Tibial artery (tissue), 4 donors: ENCODE results near the gene L2HGDH.

ENCODE experiments used
- DNase-seq, 2 donors: peaks; one replicate each; pipeline ENCODE4 v3.0.0-alpha.2; 2019
- H3K27ac ChIP-seq, 2 donors: fragments of 200-600 bp; sonication (generic) in 1 of 2; 1 replicate in 1 of 2; 2 replicates in 1 of 2; pipeline ENCODE4 v1.5.1; 2018 to 2019; ENCODE audit warnings: mild to moderate bottlenecking in 1 of 2
- H3K27me3 ChIP-seq, 2 donors: fragments of 200-600 bp; sonication (generic) in 1 of 2; one replicate each; pipeline versions ENCODE4 v1.5.1 to v1.6.0; 2016 to 2019
- H3K36me3 ChIP-seq, 3 donors: fragments of 200-600 bp; sonication (generic) in 2 of 3; one replicate each; pipeline ENCODE4 v1.5.1; 2016 to 2019; ENCODE audit warnings: mild to moderate bottlenecking in 2 of 3
- H3K4me1 ChIP-seq, 4 donors: fragments of 200-600 bp; sonication (generic) in 2 of 4; 1 replicate in 3 of 4; 2 replicates in 1 of 4; pipeline ENCODE4 v1.5.1; 2016 to 2019
- H3K4me3 ChIP-seq, 2 donors: fragments of 200-600 bp; sonication (generic) in 1 of 2; 1 replicate in 1 of 2; 2 replicates in 1 of 2; pipeline ENCODE4 v1.5.1; 2018 to 2019; ENCODE audit warnings: mild to moderate bottlenecking in 2 of 2
- H3K9me3 ChIP-seq, 3 donors: fragments of 200-600 bp; sonication (generic) in 1 of 3; one replicate each; pipeline ENCODE4 v1.5.1; 2016 to 2019
- intact Hi-C: fragments of 100-400 bp; cut with DNase I; formaldehyde crosslinking; loops from one replicate; pipeline ENCODE4 v1.15.0; 2023; ENCODE audit warnings: low total_unique reads
- TF ChIP-seq, protein P1 (sequence below), 2 experiments: fragments of 200-600 bp in 1 of 2; fragments of 450-650 bp in 1 of 2; IDR thresholded peaks; one replicate each; pipeline ENCODE4 v1.5.1; 2017 to 2019; ENCODE audit warnings: antibody characterized with exemption in 2 of 2, mild to moderate bottlenecking in 1 of 2, moderate library complexity in 1 of 2

The L2HGDH gene

GRCh38 chr14:50249136-50249775 is 62.8 kb downstream of the L2HGDH start:
- H3K9me3 ChIP-seq, result no peaks in the 10 kb centered on the region
- H3K4me3 ChIP-seq, result no peak overlapping the region
- TF ChIP-seq, protein P1, sequence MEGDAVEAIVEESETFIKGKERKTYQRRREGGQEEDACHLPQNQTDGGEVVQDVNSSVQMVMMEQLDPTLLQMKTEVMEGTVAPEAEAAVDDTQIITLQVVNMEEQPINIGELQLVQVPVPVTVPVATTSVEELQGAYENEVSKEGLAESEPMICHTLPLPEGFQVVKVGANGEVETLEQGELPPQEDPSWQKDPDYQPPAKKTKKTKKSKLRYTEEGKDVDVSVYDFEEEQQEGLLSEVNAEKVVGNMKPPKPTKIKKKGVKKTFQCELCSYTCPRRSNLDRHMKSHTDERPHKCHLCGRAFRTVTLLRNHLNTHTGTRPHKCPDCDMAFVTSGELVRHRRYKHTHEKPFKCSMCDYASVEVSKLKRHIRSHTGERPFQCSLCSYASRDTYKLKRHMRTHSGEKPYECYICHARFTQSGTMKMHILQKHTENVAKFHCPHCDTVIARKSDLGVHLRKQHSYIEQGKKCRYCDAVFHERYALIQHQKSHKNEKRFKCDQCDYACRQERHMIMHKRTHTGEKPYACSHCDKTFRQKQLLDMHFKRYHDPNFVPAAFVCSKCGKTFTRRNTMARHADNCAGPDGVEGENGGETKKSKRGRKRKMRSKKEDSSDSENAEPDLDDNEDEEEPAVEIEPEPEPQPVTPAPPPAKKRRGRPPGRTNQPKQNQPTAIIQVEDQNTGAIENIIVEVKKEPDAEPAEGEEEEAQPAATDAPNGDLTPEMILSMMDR (IDR thresholded peaks at IDR 0.05), result no peak
- peaks cover 0 to 4% (median 0%) of the 10 kb centered on the region in 3 donors for H3K36me3 ChIP-seq
- no peak overlapping the region for H3K27ac ChIP-seq
- DNase-seq, result no peak
- H3K4me1 ChIP-seq, result no peaks in the 10 kb centered on the region
- no peaks in the 10 kb centered on the region for H3K27me3 ChIP-seq
- intact Hi-C loops, result no loop called here

- Histone ChIP-seq H3K4me3 (no peak overlapping the region), H3K9me3 (no peaks in the 10 kb centered on the region), H3K27ac (no peak overlapping the region), H3K36me3 (peaks cover 0 to 4% (median 0%) of the 10 kb centered on the region in 3 donors), H3K4me1 (no peaks in the 10 kb centered on the region), H3K27me3 (no peaks in the 10 kb centered on the region)
- TF ChIP-seq, protein P1 (IDR thresholded peaks at IDR 0.05), result no peak
- DNase-seq, result no peak
- intact Hi-C loops, result no loop called here
Observed at GRCh38 chr14:50247245-50247644, 64.8 kb downstream of the L2HGDH start.

DNA sequence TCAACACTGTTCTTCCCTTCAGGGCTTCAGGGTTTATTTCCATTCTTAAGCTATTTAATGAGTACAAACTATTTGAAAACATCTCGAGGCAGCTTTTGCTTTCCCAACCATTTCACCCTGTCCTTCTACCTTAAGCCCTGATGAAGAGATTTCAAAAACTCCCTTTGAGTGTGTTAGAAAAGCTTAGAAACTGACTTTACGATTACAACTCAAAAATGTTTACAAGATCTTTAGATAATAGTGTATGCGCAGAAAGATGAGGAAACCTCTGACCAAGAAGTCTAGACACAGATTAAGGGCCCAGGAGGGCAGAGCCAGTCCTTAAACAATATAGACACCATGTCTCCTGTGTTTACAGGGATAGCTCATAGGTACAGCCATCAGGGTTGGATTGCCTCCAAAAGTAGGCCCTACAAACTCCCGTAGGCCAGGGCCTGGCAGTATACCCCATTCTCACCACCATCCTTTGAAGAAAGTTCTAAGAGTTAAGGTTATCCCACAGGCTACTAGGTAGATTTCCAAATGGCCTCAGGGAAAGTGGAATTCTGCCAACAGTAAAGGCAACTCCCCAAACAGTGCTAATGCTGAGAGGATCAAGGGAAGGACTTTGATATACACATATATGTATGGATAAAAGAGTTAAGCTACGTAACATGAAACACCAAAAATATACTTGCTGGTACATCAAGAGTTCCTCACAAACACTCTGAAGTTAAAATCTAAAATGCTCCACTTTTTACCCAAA is 69.3 kb downstream of the L2HGDH start:
- intact Hi-C loops, result no loop called here
- TF ChIP-seq, protein P1 (IDR thresholded peaks at IDR 0.05), result no peak
- H3K4me3 ChIP-seq, result no peak overlapping the region
- H3K27me3 ChIP-seq, result no peaks in the 10 kb centered on the region
- no peaks in the 10 kb centered on the region for H3K9me3 ChIP-seq
- DNase-seq, result no peak
- H3K36me3 ChIP-seq, result no peaks in the 10 kb centered on the region
- H3K27ac ChIP-seq, result no peak overlapping the region
- no peaks in the 10 kb centered on the region for H3K4me1 ChIP-seq

DNA sequence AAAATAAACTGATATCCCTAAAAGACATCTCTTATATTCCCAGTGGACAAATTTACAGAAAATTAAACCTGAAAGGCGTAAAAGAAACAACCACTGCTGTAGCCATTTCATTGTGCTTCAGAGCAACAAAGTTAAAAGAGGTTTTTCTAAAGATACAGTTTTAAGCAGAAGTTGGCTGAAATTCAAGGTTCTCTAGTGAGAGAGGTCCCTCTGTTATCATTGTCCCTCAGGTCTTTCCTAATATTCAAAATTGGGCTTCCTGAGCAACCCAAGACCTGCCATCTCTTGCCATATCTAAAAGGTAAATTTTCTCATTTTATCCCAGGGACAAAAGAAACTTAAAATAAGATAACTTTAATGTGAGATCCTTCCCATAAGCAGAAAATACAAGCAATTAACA is 69.9 kb downstream of the L2HGDH start:
- TF ChIP-seq, protein P1 (IDR thresholded peaks at IDR 0.05), result no peak

DNA sequence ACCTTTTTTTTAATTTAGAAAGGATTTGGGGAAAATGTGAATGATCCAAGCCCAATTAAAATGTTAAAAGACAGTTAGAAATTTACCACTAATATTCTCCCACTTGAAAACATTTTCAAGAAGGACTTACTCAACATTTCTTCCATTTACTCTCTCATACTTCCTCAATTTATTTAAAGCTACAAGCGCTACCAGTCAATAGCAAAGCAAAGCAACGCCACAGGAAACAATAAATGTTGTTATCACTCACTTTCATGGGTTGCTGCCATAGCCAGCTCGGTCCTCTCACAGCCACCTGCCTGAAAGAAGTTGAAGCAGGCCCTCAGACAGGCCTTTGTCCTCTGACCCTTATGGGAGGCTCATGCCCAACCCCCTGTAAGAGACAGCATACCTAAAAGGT is 74.6 kb downstream of the L2HGDH start:
- DNase-seq, result no peak
- intact Hi-C loops, result no loop called here
- Histone ChIP-seq H3K27ac (no peak overlapping the region), H3K9me3 (no peaks in the 10 kb centered on the region), H3K36me3 (no peaks in the 10 kb centered on the region), H3K4me1 (peaks cover 0 to 10% (median 0%) of the 10 kb centered on the region in 4 donors), H3K4me3 (no peak overlapping the region), H3K27me3 (no peaks in the 10 kb centered on the region)
- TF ChIP-seq, protein P1 (IDR thresholded peaks at IDR 0.05), result no peak

More for the DNA sequence above, 69.9 kb downstream of the L2HGDH start:
- H3K4me3 ChIP-seq, result no peak overlapping the region
- no peaks in the 10 kb centered on the region for H3K27me3 ChIP-seq
- no peaks in the 10 kb centered on the region for H3K9me3 ChIP-seq
- no peak overlapping the region for H3K27ac ChIP-seq
- intact Hi-C loops, result no loop called here
- H3K4me1 ChIP-seq, result no peaks in the 10 kb centered on the region
- DNase-seq, result no peak
- H3K36me3 ChIP-seq, result no peaks in the 10 kb centered on the region
